Fibroblast of lung (primary cell): Measurements from ENCODE around the gene EIF3K. TPM values are rescaled to one million over a fixed set of nuclear protein-coding genes. Genes with fewer than 3 reads are reported as not detected.
A peak's percentile ranks its signal among the peaks of the same experiment; 100 is the strongest.

Experiments used
- DNase-seq, 2 donors: peaks; one replicate each; pipeline versions ENCODE4 v3.0.0 to v3.0.0-alpha.2; 2010; ENCODE audit warnings: low read depth in 2 of 2
- H2AFZ ChIP-seq: 2 replicates; pipeline ENCODE4 v1.5.1; 2012; ENCODE audit warnings: low read length, control low read depth, inconsistent platforms
- H3K27ac ChIP-seq: 2 replicates; pipeline ENCODE4 v1.5.1; 2011; ENCODE audit warnings: low read length, control low read depth; ENCODE audit not compliant: insufficient read depth
- H3K27me3 ChIP-seq: 2 replicates; pipeline ENCODE4 v1.5.1; 2011; ENCODE audit warnings: mild to moderate bottlenecking, low read length; ENCODE audit not compliant: control insufficient read depth, insufficient read depth
- H3K36me3 ChIP-seq: 2 replicates; pipeline ENCODE4 v1.5.1; 2011; ENCODE audit warnings: low read length; ENCODE audit not compliant: control insufficient read depth, insufficient read depth
- H3K4me1 ChIP-seq: 2 replicates; pipeline ENCODE4 v1.5.1; 2011; ENCODE audit warnings: low read length; ENCODE audit not compliant: control insufficient read depth, insufficient read depth; ENCODE audit errors: extremely low read depth
- H3K4me2 ChIP-seq: 2 replicates; pipeline ENCODE4 v1.5.1; 2011; ENCODE audit warnings: low read length, control low read depth; ENCODE audit not compliant: insufficient read depth; ENCODE audit errors: extremely low read depth
- H3K4me3 ChIP-seq, 4 experiments: fragments of 200-600 bp in 1 of 4; sonication (generic) in 1 of 4; replicated peaks in 1 of 4; 2 replicates each; pipeline ENCODE4 v1.5.1; 2011 to 2016; ENCODE audit warnings: low read length in 4 of 4, low read depth in 3 of 4, mild to moderate bottlenecking in 3 of 4, control low read depth in 2 of 4, inconsistent platforms in 1 of 4, mixed read lengths in 1 of 4; ENCODE audit not compliant: insufficient read depth in 1 of 4; ENCODE audit errors: control extremely low read depth in 1 of 4
- H3K79me2 ChIP-seq: 2 replicates; pipeline ENCODE4 v1.5.1; 2012; ENCODE audit warnings: mild to moderate bottlenecking, low read length, inconsistent platforms; ENCODE audit not compliant: control insufficient read depth, insufficient read depth
- H3K9ac ChIP-seq: 2 replicates; pipeline ENCODE4 v1.5.1; 2011; ENCODE audit warnings: mild to moderate bottlenecking, low read length, control low read depth; ENCODE audit not compliant: insufficient read depth
- H3K9me3 ChIP-seq: 2 replicates; pipeline ENCODE4 v1.5.1; 2012; ENCODE audit warnings: low read depth, low read length; ENCODE audit not compliant: control insufficient read depth, insufficient read depth
- H4K20me1 ChIP-seq: 2 replicates; pipeline ENCODE4 v1.5.1; 2011; ENCODE audit warnings: low read length; ENCODE audit not compliant: control insufficient read depth, insufficient read depth; ENCODE audit errors: extremely low read depth
- CTCF ChIP-seq, 2 donors: IDR thresholded peaks in 1 of 2; conservative IDR thresholded peaks in 1 of 2; 1 replicate in 1 of 2; 2 replicates in 1 of 2; pipeline ENCODE4 v1.5.1; 2011 to 2012; ENCODE audit warnings: low read length in 2 of 2, control low read depth in 1 of 2, inconsistent platforms in 1 of 2, low read depth in 1 of 2, mild to moderate bottlenecking in 1 of 2
- EZH2 ChIP-seq: IDR thresholded peaks from 2 replicates; pipeline ENCODE4 v1.5.1; 2012; ENCODE audit warnings: low read length, control low read depth, mild to moderate bottlenecking; ENCODE audit errors: missing control alignments
- polyA plus RNA-seq, 2 donors: library from polyadenylated mRNA; depleted of rRNA in 1 of 2; stranded (reverse) in 1 of 2; unstranded in 1 of 2; fragments of >200 nt; gene quantifications; 2 replicates each; pipeline ENCODE4 v1.2.1, GENCODE V29; 2011 to 2012; ENCODE audit warnings: missing spikeins in 1 of 2
- total RNA-seq: library from RNA; depleted of rRNA; stranded (reverse); fragments of >200 nt; gene quantifications from 2 replicates; pipeline ENCODE4 v1.2.1, GENCODE V29; 2014

EIF3K gene
- total and polyA plus RNA-seq, 2 donors (not counting 1 experiment from before 2014, with no cell fraction given): 171 to 198 TPM

- H3K4me3 ChIP-seq: no peak overlapping the region
- H3K9me3 ChIP-seq: no peaks in the 10 kb centered on the region
- peak overlapping the region; percentile 52 for H3K4me2 ChIP-seq
- H4K20me1 ChIP-seq: no peaks in the 10 kb centered on the region
- peak; percentile 56 to 87 for DNase-seq
- peaks cover 37% of the 10 kb centered on the region for H3K4me1 ChIP-seq
- peak overlapping the region; percentile 38 for H3K27ac ChIP-seq
- peaks cover 90% of the 10 kb centered on the region for H3K79me2 ChIP-seq
- TF ChIP-seq EZH2 (no peak), CTCF (conservative IDR thresholded peaks at IDR 0.05 in 1 of 2, IDR thresholded peaks at IDR 0.05 in 1 of 2; ENCODE audit: low read depth in 1 of 2, low read length in 2 of 2) (no peak)
- peaks cover 12% of the 10 kb centered on the region for H3K36me3 ChIP-seq
- H3K9ac ChIP-seq: no peak overlapping the region
- no peaks in the 10 kb centered on the region for H3K27me3 ChIP-seq
- no peak overlapping the region for H2AFZ ChIP-seq
Measured at GRCh38 chr19:38676023-38676877, 57.3 kb downstream of the EIF3K start.

- peak overlapping the region; percentile 38 for H3K27ac ChIP-seq
- H3K4me1 ChIP-seq: peaks cover 38% of the 10 kb centered on the region
- H3K4me3 ChIP-seq: no peak overlapping the region
- TF ChIP-seq CTCF (conservative IDR thresholded peaks at IDR 0.05 in 1 of 2, IDR thresholded peaks at IDR 0.05 in 1 of 2; ENCODE audit: low read depth in 1 of 2, low read length in 2 of 2): no peak
- no peak for TF ChIP-seq EZH2
- H3K9me3 ChIP-seq: no peaks in the 10 kb centered on the region
- H3K36me3 ChIP-seq: peaks cover 14% of the 10 kb centered on the region
- no peaks in the 10 kb centered on the region for H4K20me1 ChIP-seq
- H3K4me2 ChIP-seq: peak overlapping the region; percentile 52
- H3K79me2 ChIP-seq: peaks cover 90% of the 10 kb centered on the region
- no peak for DNase-seq
- no peak overlapping the region for H3K9ac ChIP-seq
- no peaks in the 10 kb centered on the region for H3K27me3 ChIP-seq
- H2AFZ ChIP-seq: no peak overlapping the region
Measured at GRCh38 chr19:38676878-38677646, 58.1 kb downstream of the EIF3K start.

DNA sequence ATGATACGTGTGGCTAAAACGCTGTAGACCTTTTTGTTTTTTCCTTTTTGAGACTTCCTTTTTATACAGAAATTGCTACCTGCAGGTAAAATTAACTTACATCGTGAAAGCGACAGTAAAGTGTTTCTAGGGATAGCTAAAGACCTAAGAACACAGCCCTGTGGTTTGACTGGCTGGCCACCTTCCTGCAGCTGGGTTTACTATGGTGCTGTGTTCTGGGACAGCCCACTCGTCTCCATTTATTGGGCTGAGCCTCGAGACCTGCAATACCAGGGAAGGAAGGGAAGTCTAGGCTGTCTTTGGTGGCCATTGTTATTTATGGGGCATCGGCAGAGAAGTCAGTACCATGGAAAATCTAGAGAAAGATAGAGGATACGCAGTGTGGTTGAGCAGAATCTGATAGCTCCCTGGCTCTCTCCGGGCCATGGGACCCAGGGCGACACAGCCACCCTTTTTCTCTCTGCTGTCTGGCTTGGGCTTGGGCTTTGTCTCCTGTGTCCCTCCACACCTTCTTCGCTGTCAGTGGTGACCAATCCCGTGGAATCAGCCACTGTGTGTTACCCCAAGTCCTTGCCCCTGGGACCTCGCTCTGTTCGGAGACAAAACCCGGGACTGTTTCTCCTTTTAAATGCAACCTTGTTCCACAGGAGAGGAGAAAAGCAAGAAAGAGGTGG is 59.4 kb downstream of the EIF3K start:
- peaks cover 45% of the 10 kb centered on the region for H3K4me1 ChIP-seq

More for the DNA sequence above, 59.4 kb downstream of the EIF3K start:
- TF ChIP-seq CTCF (conservative IDR thresholded peaks at IDR 0.05 in 1 of 2, IDR thresholded peaks at IDR 0.05 in 1 of 2; ENCODE audit: low read depth in 1 of 2, low read length in 2 of 2) (no peak), EZH2 (no peak)
- Histone ChIP-seq H3K9me3 (no peaks in the 10 kb centered on the region), H4K20me1 (no peaks in the 10 kb centered on the region), H3K79me2 (peaks cover 94% of the 10 kb centered on the region), H3K36me3 (peaks cover 14% of the 10 kb centered on the region), H3K27ac (no peak overlapping the region), H2AFZ (no peak overlapping the region), H3K27me3 (no peaks in the 10 kb centered on the region), H3K4me2 (no peak overlapping the region), H3K4me3 (no peak overlapping the region), H3K9ac (no peak overlapping the region)
- no peak for DNase-seq
